Activated CD8-positive, alpha-beta memory T cell treated with anti-CD3 and anti-CD28 coated beads for 48 hours (primary cell): ENCODE measurements around the gene MOK.

Experiments
- DNase-seq, 3 experiments: peaks; one replicate each; pipeline ENCODE4 v3.0.0-alpha.2; 2020; ENCODE audit warnings: low read depth in 2 of 3, low spot score in 2 of 3

Gene MOK

GRCh38 chr14:102208741-102209140, 96.2 kb downstream of the MOK start:
- no peak for DNase-seq

DNA sequence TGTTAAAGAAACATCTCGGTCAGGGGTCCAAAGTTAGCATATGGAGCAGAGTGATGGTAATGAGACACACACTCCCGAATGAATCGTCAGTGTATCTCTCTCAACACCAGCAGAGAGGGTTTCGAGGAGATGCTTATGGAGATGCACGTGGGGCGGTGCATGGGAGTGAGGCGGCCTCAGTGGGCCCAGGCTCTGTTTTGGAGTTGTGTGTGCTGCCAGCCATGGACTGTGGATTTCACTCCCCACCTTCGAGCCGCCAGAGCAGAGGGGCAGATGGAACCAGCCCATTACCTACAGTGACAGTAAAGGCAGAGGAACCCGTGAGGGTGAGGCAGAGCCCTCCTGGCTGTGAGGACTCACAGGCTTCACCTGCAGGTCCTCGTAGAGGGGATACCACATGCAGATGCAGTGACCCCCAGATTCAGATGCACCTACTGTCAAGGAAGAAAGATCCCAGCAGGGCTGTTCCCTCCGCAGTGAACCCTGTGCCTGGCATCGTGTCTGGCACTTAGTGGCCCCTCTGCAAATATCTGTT, 97.1 kb downstream of the MOK start:
- DNase-seq: no peak

DNA sequence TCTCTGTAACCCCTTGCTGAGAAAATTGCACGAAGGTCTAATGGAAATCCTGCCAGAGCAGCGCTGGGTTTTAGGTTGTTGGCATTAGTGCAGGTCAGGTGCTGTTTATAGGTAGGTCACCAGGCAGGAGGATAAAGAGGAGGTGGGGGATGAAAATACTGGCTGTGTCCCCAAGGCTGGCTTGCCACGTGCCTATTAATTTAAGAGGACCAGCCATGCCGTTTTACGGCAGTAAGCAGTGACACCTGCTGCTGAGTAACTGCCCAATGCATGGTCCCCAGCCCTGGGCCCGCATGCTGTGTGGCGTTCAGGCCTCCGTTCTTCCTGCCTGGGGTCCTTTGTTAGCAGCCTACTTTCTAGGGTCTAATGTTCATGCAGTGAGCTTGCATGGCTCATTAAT, 98.0 kb downstream of the MOK start:
- no peak for DNase-seq

DNA sequence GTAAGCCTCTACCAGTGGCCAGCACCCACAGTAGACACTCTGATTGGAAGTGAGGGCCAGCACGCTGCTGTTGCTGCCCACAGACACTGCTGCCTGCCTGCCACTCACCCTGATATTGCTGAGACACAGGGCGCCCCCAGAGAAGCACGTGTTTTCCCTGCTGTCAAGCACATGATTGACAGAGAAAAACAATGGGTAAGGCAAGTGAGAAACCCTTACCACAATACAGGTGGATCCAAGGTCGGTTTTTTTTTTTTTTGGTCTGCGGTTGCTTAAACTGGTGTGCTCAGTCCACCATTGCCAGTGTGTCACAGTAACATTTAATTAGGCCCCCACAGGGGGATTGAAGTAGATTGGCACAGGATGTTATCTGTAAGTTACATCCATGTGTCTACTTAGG, 99.4 kb downstream of the MOK start:
- no peak for DNase-seq

GRCh38 chr14:102203382-102203781, 101.6 kb downstream of the MOK start:
- no peak for DNase-seq

DNA sequence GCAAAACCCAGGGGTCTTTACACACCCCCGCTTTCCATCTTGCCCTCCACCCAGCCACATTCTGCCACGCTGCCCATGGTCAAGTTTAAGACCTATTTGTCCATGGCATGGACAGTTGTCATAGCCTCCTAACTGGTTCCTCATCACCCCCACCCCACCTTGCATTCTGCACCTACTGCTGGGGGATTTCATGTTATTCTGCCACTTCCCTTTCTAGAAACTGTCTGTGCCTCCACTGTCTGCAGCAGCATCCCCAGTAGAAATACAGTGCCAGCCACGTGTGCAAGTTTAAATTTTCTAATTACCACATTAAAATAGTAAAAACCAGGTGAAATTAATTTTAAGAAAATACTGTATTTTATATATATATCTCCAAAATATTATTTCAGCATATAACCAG, 102.0 kb downstream of the MOK start:
- DNase-seq: no peak

GRCh38 chr14:102201776-102202175, 103.2 kb downstream of the MOK start:
- DNase-seq: no peak

DNA sequence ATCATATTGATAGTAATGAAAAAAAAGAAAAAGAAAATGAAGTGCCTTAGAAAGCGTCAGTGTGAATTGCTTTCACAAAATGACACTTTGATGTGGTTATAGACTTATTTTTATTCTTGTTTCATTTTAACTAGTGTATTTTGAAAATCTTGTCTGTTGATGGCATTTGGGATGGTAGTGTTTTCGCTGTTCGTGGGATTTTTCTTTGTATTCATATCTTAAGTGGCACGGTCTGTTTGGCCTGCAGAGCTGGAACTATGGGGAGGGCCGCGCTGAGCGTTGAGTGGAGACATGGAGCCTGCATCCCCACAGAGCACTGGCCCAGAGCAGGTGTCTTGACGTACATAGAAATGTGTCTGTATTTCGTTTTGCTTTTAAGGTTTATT, 103.6 kb downstream of the MOK start:
- no peak for DNase-seq

GRCh38 chr14:102200690-102201352, 104.1 kb downstream of the MOK start:
- DNase-seq: no peak

DNA sequence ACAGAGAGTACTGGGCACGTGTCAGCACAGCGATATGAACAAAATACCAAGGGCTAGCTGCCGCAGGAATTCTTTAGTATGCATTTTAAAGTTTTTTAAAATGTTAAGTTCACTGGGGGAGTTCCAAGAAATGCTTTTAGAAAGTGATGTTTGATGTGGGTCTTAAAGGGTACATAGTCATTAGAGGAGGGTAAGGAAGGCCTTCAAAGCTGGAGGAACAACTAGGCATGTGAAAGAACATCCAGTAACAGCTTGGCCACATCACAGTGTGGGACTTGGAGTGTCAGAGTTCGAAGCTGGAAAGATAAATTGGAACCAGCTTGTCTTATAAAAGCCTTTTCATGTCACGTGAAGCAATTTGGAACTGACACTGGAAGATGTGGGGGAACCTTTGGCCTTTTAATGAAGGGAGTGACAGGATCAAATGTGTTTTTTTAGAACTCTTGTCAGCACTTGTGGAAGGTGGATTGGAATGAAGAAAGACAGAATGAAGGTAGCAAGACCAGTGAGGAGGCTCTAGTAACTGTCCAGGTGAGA, 107.6 kb downstream of the MOK start:
- no peak for DNase-seq

DNA sequence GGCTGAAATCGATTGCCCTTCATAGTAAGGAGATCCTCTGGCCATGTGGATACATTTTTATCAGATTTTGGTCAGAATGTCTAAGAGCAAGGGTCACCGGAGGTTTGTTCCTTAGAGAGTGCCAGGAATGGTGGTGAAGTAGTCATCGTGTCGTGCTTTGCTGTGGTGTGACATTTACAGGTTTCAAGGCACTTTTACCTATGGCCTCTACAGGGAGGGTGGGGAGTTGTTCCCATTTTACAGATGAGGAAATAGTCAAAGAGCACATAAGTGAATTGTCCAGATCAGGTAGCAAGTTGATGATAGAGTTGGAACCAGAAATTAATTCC, 108.1 kb downstream of the MOK start:
- no peak for DNase-seq

DNA sequence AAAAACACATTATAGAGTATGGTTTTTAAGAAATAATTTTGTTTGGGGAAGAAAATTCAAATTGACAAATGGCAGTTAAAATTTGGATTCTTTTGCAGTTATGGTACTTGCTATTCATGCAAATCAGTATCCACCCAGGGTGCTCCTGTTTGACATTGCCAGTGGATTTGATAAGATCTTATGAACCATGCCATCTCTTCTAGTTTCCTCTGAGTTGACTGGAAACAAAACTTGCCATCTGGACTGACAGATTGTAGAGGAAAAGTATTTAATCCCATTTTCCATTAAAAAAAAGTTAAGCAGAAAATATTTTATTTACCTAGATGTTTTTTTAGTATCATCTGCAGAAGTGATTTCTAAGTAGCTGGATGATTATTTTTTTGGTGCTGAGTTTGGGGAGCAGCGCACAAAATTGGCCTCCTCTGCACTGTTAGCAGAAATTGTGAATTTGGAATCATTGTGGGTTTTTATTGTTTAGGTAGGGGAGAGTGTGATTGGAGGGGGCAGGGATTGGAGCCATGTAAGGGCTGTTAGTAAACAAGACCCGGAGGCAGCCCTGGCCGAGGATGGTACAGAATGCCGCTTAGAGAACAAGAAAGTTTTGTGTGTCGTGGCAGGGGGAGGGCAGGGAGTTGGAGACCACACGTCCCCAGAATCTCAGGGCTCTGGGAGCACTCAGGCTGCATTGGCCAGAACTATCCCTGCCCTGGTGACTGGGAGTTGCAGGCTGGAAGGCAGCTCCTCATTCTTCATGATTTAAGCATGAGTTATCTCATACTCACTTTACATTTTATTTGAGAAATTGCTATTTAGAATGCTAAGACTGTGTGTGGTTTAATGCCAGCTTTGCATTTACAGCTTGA, 108.7 kb downstream of the MOK start:
- no peak for DNase-seq

- DNase-seq: no peak
These were observed 109.5 kb downstream of the MOK start for GRCh38 chr14:102195446-102195845.

DNA sequence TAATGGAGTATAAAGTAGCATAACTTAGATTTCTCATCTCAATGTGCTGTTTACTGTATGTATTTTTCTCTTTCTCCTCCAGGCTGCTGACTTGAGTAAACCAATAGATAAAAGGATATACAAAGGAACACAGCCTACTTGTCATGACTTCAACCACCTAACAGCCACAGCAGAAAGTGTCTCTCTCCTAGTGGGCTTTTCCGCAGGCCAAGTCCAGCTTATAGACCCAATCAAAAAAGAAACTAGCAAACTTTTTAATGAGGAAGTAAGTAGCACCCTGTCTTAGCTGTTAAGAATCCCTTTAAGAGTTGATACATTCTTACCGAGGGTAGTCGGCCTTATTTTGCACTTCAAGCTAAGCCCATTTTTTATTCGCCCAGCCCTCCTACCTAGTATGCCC, 110.1 kb downstream of the MOK start:
- DNase-seq: no peak

DNA sequence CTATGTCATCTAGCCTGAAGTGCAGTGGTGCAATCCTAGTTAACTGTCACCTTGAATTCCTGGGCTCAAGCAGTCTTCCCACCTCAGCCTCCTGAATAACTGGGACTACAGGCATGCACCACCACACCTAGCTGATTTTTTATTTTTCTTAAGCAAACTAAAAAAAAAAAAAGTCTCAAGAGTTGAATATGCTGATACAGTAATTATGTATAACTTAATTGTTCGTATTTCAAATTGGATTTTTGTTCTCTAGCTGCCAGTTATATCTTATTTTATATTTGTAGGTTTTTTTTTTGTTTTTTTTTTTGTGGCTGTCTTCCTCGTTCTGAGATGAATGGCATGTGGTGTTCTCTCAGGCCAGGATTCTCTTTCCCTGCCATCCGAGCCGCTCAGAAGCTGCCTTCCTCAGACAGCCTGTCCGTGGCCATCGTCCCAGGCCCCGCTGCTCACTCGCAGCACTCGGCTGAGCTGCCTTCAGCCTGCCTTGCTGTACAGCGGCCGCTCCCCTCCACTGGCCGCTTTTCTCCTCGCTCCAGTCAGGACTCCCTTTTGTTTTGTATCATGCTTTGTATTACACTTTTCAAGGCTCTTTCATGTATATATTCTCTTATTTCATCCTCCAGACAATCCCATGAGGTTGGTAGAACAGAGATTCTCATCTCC, 112.0 kb downstream of the MOK start:
- DNase-seq: no peak

- no peak for DNase-seq
These were observed 115.1 kb downstream of the MOK start for GRCh38 chr14:102189874-102190273.

- no peak for DNase-seq
These were observed 116.8 kb downstream of the MOK start for GRCh38 chr14:102188187-102188586.

GRCh38 chr14:102187568-102188001, 117.4 kb downstream of the MOK start:
- DNase-seq: no peak

DNA sequence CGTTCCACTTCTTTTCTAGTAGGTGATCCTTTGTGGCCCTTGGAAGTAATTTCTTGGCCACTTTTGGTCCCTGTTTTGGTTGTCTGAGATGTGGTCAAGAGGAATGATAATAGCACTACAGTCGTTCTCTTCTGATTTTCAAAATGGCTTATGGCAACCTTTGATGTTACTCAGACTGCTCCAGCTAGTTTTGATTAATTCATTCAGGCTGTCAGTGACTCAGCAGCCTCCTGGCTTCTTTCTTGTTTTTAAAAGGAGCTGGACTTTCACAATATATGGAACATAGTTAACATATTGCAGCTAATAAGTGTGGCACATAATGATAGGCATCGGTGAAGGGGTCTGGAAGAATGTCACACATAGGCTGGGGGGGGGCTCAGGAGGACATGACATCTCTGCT, 117.9 kb downstream of the MOK start:
- no peak for DNase-seq

GRCh38 chr14:102185360-102185759, 119.6 kb downstream of the MOK start:
- DNase-seq: no peak

DNA sequence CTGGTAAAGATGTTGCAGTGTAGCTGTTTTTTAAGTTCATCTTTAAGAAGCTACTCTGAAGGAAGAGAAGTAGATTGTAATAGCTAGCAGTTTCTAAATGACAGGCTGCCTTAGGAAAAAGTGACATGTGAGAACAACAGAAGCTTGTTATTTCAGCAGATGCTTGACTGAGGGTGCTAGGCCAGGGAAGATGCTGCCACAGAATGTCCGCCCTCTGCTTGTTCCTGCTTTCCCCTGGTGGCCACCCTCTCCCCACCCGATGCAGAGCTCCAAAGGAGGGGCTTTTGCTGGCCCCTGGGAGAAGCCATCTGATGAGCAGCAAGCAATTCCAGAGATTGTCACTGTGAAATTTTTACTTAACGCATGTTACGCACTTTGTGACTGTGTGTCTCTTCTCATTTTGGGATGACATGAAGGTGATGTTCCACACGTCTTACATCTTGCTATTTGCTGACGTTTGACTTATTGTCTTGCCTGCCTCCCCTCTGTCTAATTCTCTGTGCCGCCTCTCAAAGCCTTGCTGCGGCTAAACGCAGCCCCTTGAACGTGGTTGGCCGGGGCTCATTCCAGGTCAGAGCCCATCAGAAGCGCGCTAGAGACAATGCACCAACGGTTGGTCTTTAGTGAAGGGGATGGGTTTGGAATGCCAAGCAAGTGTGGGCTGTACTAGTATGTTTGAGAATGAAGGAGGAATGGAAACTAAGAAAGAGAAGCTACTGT, 120.5 kb downstream of the MOK start:
- peak in 1 of 3 experiments; percentile 4 for DNase-seq
